Liver (tissue), 9 donors: Measurements from ENCODE around the gene COL23A1. TPM values are rescaled to one million over a fixed set of nuclear protein-coding genes. Genes with fewer than 3 reads are reported as not detected.

Experiments
- DNase-seq: peaks from one replicate; pipeline ENCODE4 v3.0.0-alpha.2; 2017; ENCODE audit warnings: low spot score
- H3K27ac ChIP-seq, 2 donors: one replicate each; pipeline ENCODE4 v1.7.0; 2013; ENCODE audit warnings: inconsistent platforms in 2 of 2, low read length in 2 of 2, control low read depth in 1 of 2, low read depth in 1 of 2, mild to moderate bottlenecking in 1 of 2
- H3K27me3 ChIP-seq, 4 donors: one replicate each; pipeline versions ENCODE4 v1.6.1 to v1.7.0; 2013; ENCODE audit warnings: low read length in 3 of 4, inconsistent platforms in 1 of 4, mild to moderate bottlenecking in 1 of 4, moderate library complexity in 1 of 4; ENCODE audit not compliant: control insufficient read depth in 4 of 4, insufficient read depth in 4 of 4
- H3K36me3 ChIP-seq, 4 donors: one replicate each; pipeline versions ENCODE4 v1.6.1 to v1.7.0; 2013; ENCODE audit warnings: low read length in 3 of 4, mild to moderate bottlenecking in 3 of 4, low read depth in 1 of 4, moderate library complexity in 1 of 4; ENCODE audit not compliant: control insufficient read depth in 4 of 4, insufficient read depth in 3 of 4
- H3K4me1 ChIP-seq, 4 donors: one replicate each; pipeline versions ENCODE4 v1.6.1 to v1.7.0; 2013; ENCODE audit warnings: low read length in 3 of 4, mild to moderate bottlenecking in 3 of 4, moderate library complexity in 1 of 4; ENCODE audit not compliant: control insufficient read depth in 4 of 4, insufficient read depth in 4 of 4
- H3K4me3 ChIP-seq, 3 donors: one replicate each; pipeline versions ENCODE4 v1.6.1 to v1.7.0; 2013; ENCODE audit warnings: low read length in 3 of 3, control low read depth in 1 of 3, low read depth in 1 of 3, mild to moderate bottlenecking in 1 of 3
- H3K9ac ChIP-seq, 2 donors: one replicate each; pipeline ENCODE4 v1.7.0; 2013; ENCODE audit warnings: low read length in 2 of 2, mild to moderate bottlenecking in 2 of 2, moderate library complexity in 2 of 2, control low read depth in 1 of 2, low read depth in 1 of 2
- H3K9me3 ChIP-seq, 4 donors: one replicate each; pipeline versions ENCODE4 v1.6.1 to v1.7.0; 2013; ENCODE audit warnings: low read length in 3 of 4; ENCODE audit not compliant: control insufficient read depth in 4 of 4
- ATF3 ChIP-seq: IDR thresholded peaks from 2 replicates; pipeline ENCODE4 v1.6.1; 2016; ENCODE audit warnings: antibody characterized with exemption
- CTCF ChIP-seq: fragments of 150-350 bp; IDR thresholded peaks from 2 replicates; pipeline ENCODE4 v1.5.1; 2017; ENCODE audit warnings: improper control_type of control experiment, low read depth, low read length; ENCODE audit not compliant: missing input control
- EGR1 ChIP-seq, 2 donors: IDR thresholded peaks; 2 replicates each; pipeline ENCODE4 v1.6.1; 2016 to 2018; ENCODE audit warnings: antibody characterized with exemption in 2 of 2, low read depth in 2 of 2
- FOXA1 ChIP-seq: IDR thresholded peaks from 2 replicates; pipeline ENCODE4 v1.6.1; 2016; ENCODE audit warnings: antibody characterized with exemption
- FOXA2 ChIP-seq: IDR thresholded peaks from 2 replicates; pipeline ENCODE4 v1.6.1; 2016; ENCODE audit warnings: antibody characterized with exemption
- GABPA ChIP-seq, 2 donors: IDR thresholded peaks in 1 of 2; conservative IDR thresholded peaks in 1 of 2; 2 replicates each; pipeline ENCODE4 v1.6.1; 2016; ENCODE audit warnings: antibody characterized with exemption in 2 of 2, mild to moderate bottlenecking in 1 of 2, moderate library complexity in 1 of 2
- HNF4A ChIP-seq, 2 donors: conservative IDR thresholded peaks; 2 replicates each; pipeline ENCODE4 v1.6.1; 2016; ENCODE audit warnings: antibody characterized with exemption in 2 of 2, mild to moderate bottlenecking in 2 of 2
- HNF4G ChIP-seq: IDR thresholded peaks from 2 replicates; pipeline ENCODE4 v1.6.1; 2016; ENCODE audit warnings: antibody characterized with exemption
- JUND ChIP-seq, 2 donors: IDR thresholded peaks; 2 replicates each; pipeline ENCODE4 v1.6.1; 2016; ENCODE audit warnings: antibody characterized with exemption in 2 of 2
- MAX ChIP-seq: IDR thresholded peaks from 2 replicates; pipeline ENCODE4 v1.6.1; 2016; ENCODE audit warnings: antibody characterized with exemption
- NR2F2 ChIP-seq: IDR thresholded peaks from 2 replicates; pipeline ENCODE4 v1.6.1; 2016; ENCODE audit warnings: antibody characterized with exemption
- RAD21 ChIP-seq, 2 donors: IDR thresholded peaks; 2 replicates each; pipeline ENCODE4 v1.6.1; 2016; ENCODE audit warnings: antibody characterized with exemption in 2 of 2, mild to moderate bottlenecking in 2 of 2
- REST ChIP-seq: IDR thresholded peaks from 2 replicates; pipeline ENCODE4 v1.6.1; 2016; ENCODE audit warnings: antibody characterized with exemption, mild to moderate bottlenecking
- RXRA ChIP-seq, 2 donors: IDR thresholded peaks; 2 replicates each; pipeline ENCODE4 v1.6.1; 2017 to 2018; ENCODE audit warnings: antibody characterized with exemption in 2 of 2, mild to moderate bottlenecking in 1 of 2
- SP1 ChIP-seq: IDR thresholded peaks from 2 replicates; pipeline ENCODE4 v1.6.1; 2018; ENCODE audit warnings: antibody characterized with exemption, mild to moderate bottlenecking
- TAF1 ChIP-seq: conservative IDR thresholded peaks from 2 replicates; pipeline ENCODE4 v1.6.1; 2016; ENCODE audit warnings: antibody characterized with exemption, mild to moderate bottlenecking
- YY1 ChIP-seq: IDR thresholded peaks from 2 replicates; pipeline ENCODE4 v1.6.1; 2016; ENCODE audit warnings: antibody characterized with exemption, mild to moderate bottlenecking
- ZBTB33 ChIP-seq: IDR thresholded peaks from 2 replicates; pipeline ENCODE4 v1.6.1; 2016; ENCODE audit warnings: antibody characterized with exemption
- WGBS: extraction: QIAGEN DNeasy Blood & Tissue Kit; methylation state at CpG from one replicate; pipeline ENCODE4 v1.1.7; 2013; 5-methylcytosine and 5-hydroxymethylcytosine counted together
- polyA plus RNA-seq, 2 donors: library from polyadenylated mRNA; stranded (reverse) in 1 of 2; unstranded in 1 of 2; fragments of 200-250 nt in 1 of 2; fragments of >200 nt in 1 of 2; fragmentation: Nextera tagmentation in 1 of 2; extraction: Ambion mirVana in 1 of 2; gene quantifications; one replicate each; pipeline versions ENCODE4 v1.2.1 to v1.2.3, GENCODE V29; 2013 to 2015
- total RNA-seq, 2 donors: library from RNA; depleted of rRNA; stranded (reverse); fragments of >200 nt; gene quantifications; one replicate each; pipeline ENCODE4 v1.2.3, GENCODE V29; 2014
- donor health status: healthy.
- donor health status: healthy.
- donor health status: healthy.
- donor health status: healthy.
- donor health status: healthy.

Gene COL23A1
- total and polyA plus RNA-seq, 4 donors = 0.08 to 1.4 (median 0.27) TPM

GRCh38 chr5:178438796-178439195, 151.4 kb downstream of the COL23A1 start:
- Histone ChIP-seq H3K9ac (no peak overlapping the region), H3K4me1 (peaks cover 0 to under 1% (median 0%) of the 10 kb centered on the region in 4 donors), H3K27ac (no peak overlapping the region), H3K36me3 (no peaks in the 10 kb centered on the region), H3K9me3 (no peaks in the 10 kb centered on the region), H3K4me3 (no peak overlapping the region), H3K27me3 (no peaks in the 10 kb centered on the region)
- no peak for DNase-seq
- 85% methylated on average over 6 of the region's 6 CpGs for WGBS
- TF ChIP-seq HNF4G (no peak), EGR1 (IDR thresholded peaks at IDR 0.05; ENCODE audit: low read depth in 2 of 2) (no peak)

- WGBS = 87% methylated on average over 8 of the region's 8 CpGs
Observed at GRCh38 chr5:178437386-178438075, 152.7 kb downstream of the COL23A1 start.

More at GRCh38 chr5:178437386-178438075, 152.7 kb downstream of the COL23A1 start:
- Histone ChIP-seq H3K9me3 (no peaks in the 10 kb centered on the region), H3K4me3 (no peak overlapping the region), H3K4me1 (no peaks in the 10 kb centered on the region), H3K27ac (no peak overlapping the region), H3K9ac (no peak overlapping the region), H3K36me3 (no peaks in the 10 kb centered on the region), H3K27me3 (no peaks in the 10 kb centered on the region)
- TF ChIP-seq HNF4G (no peak), EGR1 (IDR thresholded peaks at IDR 0.05; ENCODE audit: low read depth in 2 of 2) (no peak), ZBTB33 (no peak), RXRA (IDR thresholded peaks at IDR 0.05) (no peak), HNF4A (conservative IDR thresholded peaks at IDR 0.05) (no peak), YY1 (no peak), ATF3 (no peak), CTCF (no peak), MAX (no peak), NR2F2 (no peak), TAF1 (no peak), GABPA (IDR thresholded peaks at IDR 0.05 in 1 of 2, conservative IDR thresholded peaks at IDR 0.05 in 1 of 2) (no peak), SP1 (no peak), RAD21 (IDR thresholded peaks at IDR 0.05) (no peak), JUND (IDR thresholded peaks at IDR 0.05) (no peak), REST (no peak), FOXA1 (no peak), FOXA2 (no peak)
- DNase-seq = no peak
